HG03432 (cell line): Measurements from ENCODE around the gene FKRP.

Experiments used
- ATAC-seq: cut with Tn5 transposase; IDR thresholded peaks from one replicate; pipeline ENCODE4 v1.9.1; 2021; ENCODE audit warnings: mild to moderate bottlenecking, moderate library complexity; ENCODE audit not compliant: unreplicated experiment

FKRP gene

GRCh38 chr19:46719629-46720502 is 26.0 kb upstream of the FKRP start:
- ATAC-seq, result no peak

GRCh38 chr19:46720503-46721239 is 25.2 kb upstream of the FKRP start:
- no peak for ATAC-seq

- ATAC-seq, result no peak
These were observed 24.4 kb upstream of the FKRP start for GRCh38 chr19:46721269-46722003.

GRCh38 chr19:46722004-46722380 is 23.9 kb upstream of the FKRP start:
- ATAC-seq, result no peak

GRCh38 chr19:46722421-46723022 is 23.3 kb upstream of the FKRP start:
- ATAC-seq, result no peak

GRCh38 chr19:46723023-46723461 is 22.8 kb upstream of the FKRP start:
- ATAC-seq, result no peak

GRCh38 chr19:46723471-46723870 is 22.4 kb upstream of the FKRP start:
- no peak for ATAC-seq

GRCh38 chr19:46724468-46724867 is 21.4 kb upstream of the FKRP start:
- no peak for ATAC-seq

- ATAC-seq, result no peak
These were observed 20.6 kb upstream of the FKRP start for GRCh38 chr19:46725036-46725820.

GRCh38 chr19:46725859-46726393 is 19.9 kb upstream of the FKRP start:
- ATAC-seq, result no peak

- no peak for ATAC-seq
These were observed 19.3 kb upstream of the FKRP start for GRCh38 chr19:46726551-46726950.

- ATAC-seq, result no peak
These were observed 18.8 kb upstream of the FKRP start for GRCh38 chr19:46726971-46727501.

GRCh38 chr19:46727757-46728156 is 18.1 kb upstream of the FKRP start:
- no peak for ATAC-seq

- no peak for ATAC-seq
These were observed 17.6 kb upstream of the FKRP start for GRCh38 chr19:46728208-46728607.

- ATAC-seq, result peak; percentile 49
These were observed 17.0 kb upstream of the FKRP start for GRCh38 chr19:46728693-46729339.

GRCh38 chr19:46729696-46730095 is 16.2 kb upstream of the FKRP start:
- no peak for ATAC-seq

GRCh38 chr19:46730187-46730586 is 15.7 kb upstream of the FKRP start:
- ATAC-seq, result no peak

- ATAC-seq, result no peak
These were observed 15.3 kb upstream of the FKRP start for GRCh38 chr19:46730595-46730994.

- no peak for ATAC-seq
These were observed 14.8 kb upstream of the FKRP start for GRCh38 chr19:46731007-46731501.
